Activated CD4-positive, alpha-beta T cell treated with anti-CD3 and anti-CD28 coated beads, Interleukin-2, Interleukin-4, amounts not matched to agents 100 ng/mL and 50 ng/mL, durations not matched to agents 16 hours and 8 hours (primary cell): ENCODE results near the gene CRYM.
"Not testable (repeated sequence)": the region's sequence is repeated elsewhere in the genome, so short reads cannot be mapped to it uniquely, and the experiment has no call there.

Experiments
- DNase-seq: peaks from one replicate; pipeline ENCODE4 v3.0.0-alpha.2; 2020; ENCODE audit warnings: low spot score

CRYM gene

GRCh38 chr16:21277927-21278706 lies at the start of gene CRYM:
Gene CRYM (minus strand): TSS chr16:21278290. CDS start chr16:21278251, 39 bp downstream.
- DNase-seq: peak; percentile 28

DNA sequence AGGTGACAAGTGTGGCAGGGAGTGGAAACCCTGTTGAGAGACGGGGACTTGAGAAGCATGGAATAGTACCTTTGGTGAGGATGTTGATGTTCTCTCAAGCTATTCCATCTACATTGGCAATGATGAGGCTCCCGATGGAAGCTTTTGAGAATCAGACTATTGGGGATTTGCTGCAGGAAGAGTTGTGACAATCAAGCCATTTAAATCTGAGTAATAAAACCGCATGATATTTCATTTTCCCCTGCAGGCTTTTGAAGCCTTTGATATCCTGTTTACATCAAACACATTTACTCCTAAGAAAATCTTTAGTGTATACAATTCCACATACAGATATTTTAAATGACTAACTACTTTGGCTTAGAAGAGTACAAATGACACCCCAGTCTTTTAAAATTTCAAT lies 49.0 kb upstream of the CRYM start:
- no peak for DNase-seq

GRCh38 chr16:21326459-21326858 lies 48.4 kb upstream of the CRYM start:
- no peak for DNase-seq

GRCh38 chr16:21324267-21324666 lies 46.2 kb upstream of the CRYM start:
- DNase-seq: no peak

GRCh38 chr16:21322251-21322650 lies 44.2 kb upstream of the CRYM start:
- not testable (repeated sequence) for DNase-seq

DNA sequence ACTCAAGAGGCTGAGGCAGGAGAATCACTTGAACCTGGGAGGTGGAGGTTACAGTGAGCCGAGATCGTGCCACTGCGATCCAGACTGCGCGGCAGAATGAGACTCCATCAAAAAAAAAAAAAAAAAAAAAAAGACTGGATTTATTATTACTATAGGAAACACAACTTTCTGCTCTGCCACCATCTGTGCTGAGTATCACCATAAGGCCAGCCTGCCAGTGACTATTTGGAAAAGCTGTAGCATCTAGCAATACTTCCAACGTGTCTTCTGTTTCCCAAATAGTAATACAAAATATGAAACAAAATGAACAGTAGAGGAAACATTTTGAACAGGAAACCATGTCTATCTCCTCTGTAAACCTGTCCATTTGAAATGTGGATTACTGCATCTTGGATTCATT lies 43.6 kb upstream of the CRYM start:
- DNase-seq: no peak

DNA sequence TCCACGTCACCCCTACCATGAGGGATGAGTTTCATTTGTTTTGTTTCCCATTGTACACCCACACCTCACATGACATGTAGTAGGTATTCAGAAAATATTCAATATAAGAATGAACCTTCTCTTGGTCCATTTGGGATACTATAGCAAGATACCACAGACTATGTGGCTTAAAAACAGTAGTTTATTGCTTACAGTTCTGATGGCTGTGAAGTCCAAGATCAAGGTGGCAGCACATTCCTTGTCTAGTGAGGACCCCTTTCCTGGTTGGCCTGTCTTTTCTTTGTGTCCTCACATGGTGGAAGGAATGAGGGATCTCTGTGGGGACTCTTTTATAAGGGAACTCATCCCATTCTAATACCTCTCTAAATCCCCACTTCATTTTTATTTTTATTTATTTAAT lies 36.2 kb upstream of the CRYM start:
- DNase-seq: no peak

DNA sequence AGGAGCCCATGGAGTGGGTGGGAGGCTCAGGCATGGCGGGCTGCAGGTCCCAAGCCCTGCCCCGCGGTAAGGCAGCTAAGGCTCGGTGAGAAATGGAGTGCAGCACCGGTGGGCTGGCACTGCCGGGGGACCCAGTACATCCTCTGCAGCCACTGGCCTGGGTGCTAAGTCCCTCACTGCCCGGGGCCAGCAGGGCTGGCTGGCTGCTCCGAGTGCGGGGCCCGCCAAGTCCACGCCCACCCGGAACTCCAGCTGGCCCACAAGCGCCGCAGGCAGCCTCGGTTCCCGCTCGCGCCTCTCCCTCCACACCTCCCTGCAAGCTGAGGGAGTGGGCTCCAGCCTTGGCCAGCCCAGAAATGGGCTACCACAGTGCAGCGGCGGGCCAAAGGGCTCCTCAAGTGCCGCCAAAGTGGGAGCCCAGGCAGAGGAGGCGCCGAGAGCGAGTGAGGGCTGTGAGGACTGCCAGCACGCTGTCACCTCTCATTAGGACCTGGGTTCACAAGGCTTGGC lies 34.8 kb upstream of the CRYM start:
- not testable (repeated sequence) for DNase-seq

DNA sequence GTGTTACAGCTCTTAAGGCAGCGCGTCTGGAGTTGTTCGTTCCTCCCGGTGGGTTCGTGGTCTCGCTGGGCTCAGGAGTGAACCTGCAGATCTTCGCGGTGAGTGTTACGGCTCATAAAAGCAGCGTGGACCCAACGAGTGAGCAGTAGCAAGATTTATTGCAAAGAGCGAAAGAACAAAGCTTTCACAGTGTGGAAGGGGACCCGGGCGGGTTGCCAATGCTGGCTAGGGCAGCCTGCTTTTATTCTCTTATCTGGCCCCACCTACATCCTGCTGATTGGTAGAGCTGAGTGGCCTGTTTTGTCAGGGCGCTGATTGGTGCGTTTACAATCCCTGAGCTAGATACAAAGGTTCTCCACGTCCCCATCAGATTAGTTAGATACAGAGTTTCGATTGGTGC lies 34.0 kb upstream of the CRYM start:
- not testable (repeated sequence) for DNase-seq

DNA sequence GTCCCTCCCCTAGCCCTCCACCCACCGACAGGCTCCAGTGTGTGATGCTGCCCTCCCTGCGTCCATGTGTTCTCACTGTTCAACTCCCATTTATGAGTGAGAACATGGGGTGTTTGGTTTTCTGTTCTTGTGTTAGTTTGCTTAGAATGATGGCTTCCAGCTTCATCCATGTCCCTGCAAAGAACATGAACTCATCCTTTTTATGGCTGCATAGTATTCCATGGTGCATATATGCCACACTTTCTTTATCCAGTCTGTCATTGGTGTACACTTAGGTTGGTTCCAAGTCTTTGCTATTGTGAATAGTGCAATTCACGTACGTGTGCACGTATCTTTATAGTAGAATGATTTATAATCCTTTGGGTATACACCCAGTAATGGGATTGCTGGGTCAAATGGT lies 28.6 kb upstream of the CRYM start:
- DNase-seq: not testable (repeated sequence)

GRCh38 chr16:21302898-21303528 lies 24.9 kb upstream of the CRYM start:
- DNase-seq: no peak

GRCh38 chr16:21302454-21302853 lies 24.4 kb upstream of the CRYM start:
- no peak for DNase-seq

DNA sequence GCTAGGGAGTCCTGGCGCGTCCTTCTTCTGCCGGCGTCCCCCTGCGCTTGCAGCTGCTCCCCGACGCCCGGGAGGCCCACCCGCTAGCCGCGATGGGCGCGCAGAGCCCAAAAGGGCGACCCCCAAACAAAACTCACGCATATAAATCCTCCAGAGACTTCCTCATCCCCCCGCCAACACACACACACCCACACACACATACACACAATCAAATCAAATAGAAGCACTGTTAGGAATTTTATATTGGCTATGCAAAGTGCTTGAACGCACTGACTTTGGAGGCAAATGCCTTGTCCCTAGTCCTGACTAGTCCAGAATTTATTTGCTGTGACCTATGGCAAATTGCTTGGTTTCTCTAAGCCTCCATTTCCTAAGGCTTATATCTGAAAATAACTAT lies 23.8 kb upstream of the CRYM start:
- DNase-seq: no peak

GRCh38 chr16:21301168-21301894 lies 23.2 kb upstream of the CRYM start:
- peak; percentile 51 for DNase-seq

GRCh38 chr16:21300309-21301167 lies 22.4 kb upstream of the CRYM start:
- DNase-seq: peak; percentile 74

GRCh38 chr16:21289789-21290188 lies 11.7 kb upstream of the CRYM start:
- DNase-seq: not testable (repeated sequence)

- DNase-seq: no peak
Measured at GRCh38 chr16:21285314-21285713, 7.2 kb upstream of the CRYM start.

GRCh38 chr16:21284414-21284813 lies 6.3 kb upstream of the CRYM start:
- no peak for DNase-seq

GRCh38 chr16:21283521-21284289 lies 5.6 kb upstream of the CRYM start:
- DNase-seq: no peak

DNA sequence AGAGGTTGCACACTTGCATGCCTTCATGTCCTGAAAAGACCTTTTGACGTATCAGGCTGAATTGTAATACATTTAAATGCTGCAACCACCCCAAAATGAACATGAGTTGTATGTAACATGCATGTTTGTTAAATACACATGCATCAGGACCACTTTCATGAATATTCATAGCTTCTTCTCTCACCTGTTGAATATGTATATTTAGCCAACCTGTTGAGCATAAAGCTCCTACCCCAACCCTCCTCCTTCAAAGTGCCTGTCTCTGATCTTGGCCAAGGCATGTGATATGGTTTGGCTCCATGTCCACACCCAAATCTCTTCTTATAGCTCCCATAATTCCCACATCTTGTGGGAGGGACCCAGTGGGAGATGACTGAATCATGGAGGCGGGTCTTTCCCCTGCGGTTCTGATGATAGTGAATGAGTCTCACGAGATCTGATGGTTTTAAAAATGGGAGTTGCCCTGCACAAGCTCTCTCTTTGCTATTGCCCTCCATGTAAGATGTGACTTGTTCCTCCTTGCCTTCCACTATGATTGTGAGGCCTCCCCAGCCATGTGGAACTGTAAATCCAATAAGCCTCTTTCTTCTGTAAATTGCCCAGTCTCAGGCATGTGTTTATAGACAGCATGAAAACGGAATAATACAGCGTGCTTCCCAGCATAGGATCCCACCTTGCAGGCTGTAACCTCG lies 3.8 kb upstream of the CRYM start:
- no peak for DNase-seq
